ENCODE results near the gene ARCN1. TPM values are rescaled to one million over a fixed set of nuclear protein-coding genes. Genes with fewer than 3 reads are reported as not detected.

Gene ARCN1
- polyA plus RNA-seq (2012; ENCODE audit: insufficient read depth, insufficient read length, low read depth) = 143 TPM

GRCh38 chr11:118572061-118572980 is at the start of gene ARCN1:
ARCN1 (plus strand) TSS chr11:118572409; CDS start chr11:118572548, 139 bp downstream.
- Histone ChIP-seq H3K27me3 (no peaks in the 10 kb centered on the region), H3K36me3 (peaks cover 12% of the 10 kb centered on the region), H3K9me3 (no peaks in the 10 kb centered on the region), H3K4me1 (peaks cover 4% of the 10 kb centered on the region; the same call in 1 of the 2 replicates), H3K4me3 (ENCODE audit: low read depth, low read length) (peak within 1 kb of the TSS; percentile 78)
- TF ChIP-seq, protein P1, sequence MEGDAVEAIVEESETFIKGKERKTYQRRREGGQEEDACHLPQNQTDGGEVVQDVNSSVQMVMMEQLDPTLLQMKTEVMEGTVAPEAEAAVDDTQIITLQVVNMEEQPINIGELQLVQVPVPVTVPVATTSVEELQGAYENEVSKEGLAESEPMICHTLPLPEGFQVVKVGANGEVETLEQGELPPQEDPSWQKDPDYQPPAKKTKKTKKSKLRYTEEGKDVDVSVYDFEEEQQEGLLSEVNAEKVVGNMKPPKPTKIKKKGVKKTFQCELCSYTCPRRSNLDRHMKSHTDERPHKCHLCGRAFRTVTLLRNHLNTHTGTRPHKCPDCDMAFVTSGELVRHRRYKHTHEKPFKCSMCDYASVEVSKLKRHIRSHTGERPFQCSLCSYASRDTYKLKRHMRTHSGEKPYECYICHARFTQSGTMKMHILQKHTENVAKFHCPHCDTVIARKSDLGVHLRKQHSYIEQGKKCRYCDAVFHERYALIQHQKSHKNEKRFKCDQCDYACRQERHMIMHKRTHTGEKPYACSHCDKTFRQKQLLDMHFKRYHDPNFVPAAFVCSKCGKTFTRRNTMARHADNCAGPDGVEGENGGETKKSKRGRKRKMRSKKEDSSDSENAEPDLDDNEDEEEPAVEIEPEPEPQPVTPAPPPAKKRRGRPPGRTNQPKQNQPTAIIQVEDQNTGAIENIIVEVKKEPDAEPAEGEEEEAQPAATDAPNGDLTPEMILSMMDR (IDR thresholded peaks at IDR 0.05; ENCODE audit: low read depth, low read length) = no peak
- DNase-seq = peak; percentile 80

- DNase-seq = peak; percentile 46
- peaks cover 70% of the 10 kb centered on the region for H3K36me3 ChIP-seq
- TF ChIP-seq, protein P1 (IDR thresholded peaks at IDR 0.05; ENCODE audit: low read depth, low read length) = peak; percentile 69
Observed at GRCh38 chr11:118522571-118523072, 49.6 kb upstream of the ARCN1 start.

DNA sequence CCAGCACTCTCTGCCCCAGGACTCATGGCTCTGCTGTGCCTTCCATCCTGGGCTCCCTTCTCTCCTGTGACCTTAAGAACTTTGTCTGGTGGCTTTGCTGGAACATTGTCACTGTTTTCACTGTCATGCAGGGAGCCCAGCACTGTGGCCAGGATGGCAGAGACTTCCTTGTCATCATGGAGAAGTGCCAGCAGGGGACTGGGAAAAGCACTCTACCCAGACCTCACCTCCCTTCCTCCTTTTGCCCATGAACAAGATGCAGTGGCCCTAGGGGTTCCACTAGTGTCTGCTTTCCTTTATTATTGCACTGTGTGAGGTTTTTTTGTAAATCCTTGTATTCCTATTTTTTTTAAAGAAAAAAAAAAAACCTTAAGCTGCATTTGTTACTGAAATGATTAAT is 47.9 kb upstream of the ARCN1 start:
- DNase-seq = no peak
- Histone ChIP-seq H3K4me1 (no peaks in the 10 kb centered on the region), H3K27me3 (no peaks in the 10 kb centered on the region), H3K36me3 (peaks cover 57% of the 10 kb centered on the region), H3K9me3 (no peaks in the 10 kb centered on the region), H3K4me3 (ENCODE audit: low read depth, low read length) (no peak overlapping the region)
- TF ChIP-seq, protein P1 (IDR thresholded peaks at IDR 0.05; ENCODE audit: low read depth, low read length) = no peak

More at GRCh38 chr11:118522571-118523072, 49.6 kb upstream of the ARCN1 start:
- no peaks in the 10 kb centered on the region for H3K9me3 ChIP-seq
- H3K4me3 ChIP-seq (ENCODE audit: low read depth, low read length) = no peak overlapping the region
- no peaks in the 10 kb centered on the region for H3K4me1 ChIP-seq
- H3K27me3 ChIP-seq = no peaks in the 10 kb centered on the region

GRCh38 chr11:118524757-118525470 is 47.3 kb upstream of the ARCN1 start:
- Histone ChIP-seq H3K36me3 (peaks cover 52% of the 10 kb centered on the region), H3K4me1 (no peaks in the 10 kb centered on the region), H3K9me3 (no peaks in the 10 kb centered on the region), H3K4me3 (ENCODE audit: low read depth, low read length) (no peak overlapping the region), H3K27me3 (no peaks in the 10 kb centered on the region)
- TF ChIP-seq, protein P1 (IDR thresholded peaks at IDR 0.05; ENCODE audit: low read depth, low read length) = no peak
- no peak for DNase-seq

DNA sequence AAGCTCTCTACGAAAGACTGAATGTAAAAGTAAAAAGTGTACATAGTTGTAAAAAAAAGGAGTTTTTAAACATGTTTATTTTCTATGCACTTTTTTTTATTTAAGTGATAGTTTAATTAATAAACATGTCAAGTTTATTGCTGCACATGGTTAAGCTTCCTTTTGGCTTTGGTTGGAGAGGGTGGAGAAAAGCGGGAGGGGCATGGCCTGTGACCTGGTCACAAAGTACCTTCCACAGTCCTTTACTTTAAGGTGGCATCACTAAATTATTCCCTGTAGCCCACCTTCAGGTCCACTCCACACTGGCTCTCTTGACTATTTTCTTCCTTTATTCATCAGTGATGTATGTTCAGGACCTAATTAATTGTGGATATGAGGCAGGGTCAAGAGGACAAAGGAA is 45.5 kb upstream of the ARCN1 start:
- no peak overlapping the region for H3K4me3 ChIP-seq (ENCODE audit: low read depth, low read length)
- DNase-seq = no peak
- H3K27me3 ChIP-seq = no peaks in the 10 kb centered on the region
- no peaks in the 10 kb centered on the region for H3K4me1 ChIP-seq
- TF ChIP-seq, protein P1 (IDR thresholded peaks at IDR 0.05; ENCODE audit: low read depth, low read length) = no peak
- peaks cover 34% of the 10 kb centered on the region for H3K36me3 ChIP-seq
- no peaks in the 10 kb centered on the region for H3K9me3 ChIP-seq
